WTC11 (cell line): ENCODE data around the gene INS. TPM values are rescaled to one million over a fixed set of nuclear protein-coding genes. Genes with fewer than 3 reads are reported as not detected.

Experiments
- ATAC-seq: fragments of 200-7000 bp; cut with Tn5 transposase; 2 replicates; pipeline ENCODE4 v1.10.0; 2021; ENCODE audit warnings: mild to moderate bottlenecking, moderate library complexity
- CTCF ChIA-PET: fragments of 300-600 bp; sonication (Branson Sonifier 250); formaldehyde crosslinking; loops from one replicate; lab custom pipeline; 2021; ENCODE audit warnings: antibody characterized with exemption; lab: Charles Lee
- POLR2A ChIA-PET: fragments of 350-600 bp; sonication (Branson Sonifier 250); formaldehyde crosslinking; loops from one replicate; lab custom pipeline; 2021; ENCODE audit warnings: antibody characterized with exemption; lab: Charles Lee
- DNase-seq: peaks from one replicate; pipeline ENCODE4 v3.0.0; 2021; ENCODE audit warnings: low spot score
- H3K27ac Mint-ChIP-seq: 2 replicates; pipeline ENCODE4 v1.8.0; 2021; ENCODE audit warnings: mixed read lengths
- H3K27me3 Mint-ChIP-seq: 2 replicates; pipeline ENCODE4 v1.8.0; 2021; ENCODE audit warnings: low read depth, mild to moderate bottlenecking, moderate library complexity, mixed read lengths
- H3K36me3 Mint-ChIP-seq: 2 replicates; pipeline ENCODE4 v1.8.0; 2021; ENCODE audit warnings: mixed read lengths
- H3K4me1 Mint-ChIP-seq: 2 replicates; pipeline ENCODE4 v1.8.0; 2022; ENCODE audit warnings: mixed read lengths
- H3K4me3 Mint-ChIP-seq: 2 replicates; pipeline ENCODE4 v1.8.0; 2021; ENCODE audit warnings: mild to moderate bottlenecking, moderate library complexity, mixed read lengths
- H3K9me3 Mint-ChIP-seq: 2 replicates; pipeline ENCODE4 v1.8.0; 2021; ENCODE audit warnings: mixed read lengths
- ATF3 ChIP-seq: sonication (generic); formaldehyde crosslinking; conservative IDR thresholded peaks from 2 replicates; pipeline ENCODE4 v1.8.1; 2022; ENCODE audit warnings: mild to moderate bottlenecking, missing genetic modification reagents
- CBFB ChIP-seq: sonication (generic); formaldehyde crosslinking; IDR thresholded peaks from 2 replicates; pipeline ENCODE4 v1.8.1; 2022; ENCODE audit warnings: mild to moderate bottlenecking, low read depth, missing genetic modification reagents
- CREB1 ChIP-seq: sonication (generic); formaldehyde crosslinking; IDR thresholded peaks from 2 replicates; pipeline ENCODE4 v1.8.0; 2023; ENCODE audit warnings: mild to moderate bottlenecking, missing genetic modification reagents
- ESRRA ChIP-seq: sonication (generic); formaldehyde crosslinking; IDR thresholded peaks from 2 replicates; pipeline ENCODE4 v1.8.1; 2022; ENCODE audit warnings: mild to moderate bottlenecking, missing genetic modification reagents, borderline replicate concordance
- GRHL2 ChIP-seq: fragments of 250-450 bp; sonication (Bioruptor Pico); IDR thresholded peaks from 2 replicates; pipeline ENCODE4 v1.8.0; 2022; ENCODE audit warnings: mild to moderate bottlenecking, moderate library complexity; ENCODE audit not compliant: insufficient replicate concordance, severe bottlenecking
- GTF2I ChIP-seq: fragments of 250-450 bp; sonication (Bioruptor Pico); conservative IDR thresholded peaks from 2 replicates; pipeline ENCODE4 v1.4.0; 2021; ENCODE audit warnings: mild to moderate bottlenecking
- IRF2 ChIP-seq: sonication (generic); formaldehyde crosslinking; IDR thresholded peaks from 2 replicates; pipeline ENCODE4 v1.8.0; 2022; ENCODE audit warnings: low read depth, missing genetic modification reagents, borderline replicate concordance
- MLX ChIP-seq: sonication (generic); formaldehyde crosslinking; IDR thresholded peaks from 2 replicates; pipeline ENCODE4 v1.8.1; 2023; ENCODE audit warnings: mild to moderate bottlenecking, missing genetic modification reagents, moderate library complexity
- NFE2L1 ChIP-seq: sonication (generic); formaldehyde crosslinking; IDR thresholded peaks from 2 replicates; pipeline ENCODE4 v1.8.1; 2023; ENCODE audit warnings: missing genetic modification reagents
- OVOL2 ChIP-seq: fragments of 250-450 bp; sonication (Bioruptor Pico); IDR thresholded peaks from 2 replicates; pipeline ENCODE4 v1.9.0; 2021; ENCODE audit warnings: mild to moderate bottlenecking, borderline replicate concordance
- SP1 ChIP-seq: sonication (generic); formaldehyde crosslinking; conservative IDR thresholded peaks from 2 replicates; pipeline ENCODE4 v1.8.1; 2022; ENCODE audit warnings: missing genetic modification reagents
- TEAD1 ChIP-seq: sonication (generic); formaldehyde crosslinking; IDR thresholded peaks from 2 replicates; pipeline ENCODE4 v1.8.0; 2022; ENCODE audit warnings: mild to moderate bottlenecking, missing genetic modification reagents
- TEAD4 ChIP-seq: sonication (generic); formaldehyde crosslinking; IDR thresholded peaks from 2 replicates; pipeline ENCODE4 v1.8.0; 2022; ENCODE audit warnings: mild to moderate bottlenecking, missing genetic modification reagents
- ZBTB21 ChIP-seq: sonication (generic); formaldehyde crosslinking; IDR thresholded peaks from 2 replicates; pipeline ENCODE4 v1.8.1; 2023; ENCODE audit warnings: mild to moderate bottlenecking, missing genetic modification reagents, borderline replicate concordance
- ZNF121 ChIP-seq: sonication (generic); formaldehyde crosslinking; IDR thresholded peaks from 2 replicates; pipeline ENCODE4 v1.8.0; 2023; ENCODE audit warnings: missing genetic modification reagents
- total RNA-seq: library from RNA; stranded (reverse); gene quantifications from 3 replicates; pipeline ENCODE4 v1.2.3, GENCODE V29; 2021
- TF ChIP-seq, protein P1 (sequence below): sonication (generic); formaldehyde crosslinking; IDR thresholded peaks from 2 replicates; pipeline ENCODE4 v1.8.0; 2023; ENCODE audit warnings: missing genetic modification reagents
- TF ChIP-seq, protein P2 (sequence below): sonication (generic); formaldehyde crosslinking; IDR thresholded peaks from 2 replicates; pipeline ENCODE4 v1.8.0; 2022; ENCODE audit warnings: mild to moderate bottlenecking, missing genetic modification reagents
- TF ChIP-seq, protein P3 (sequence below): sonication (generic); formaldehyde crosslinking; IDR thresholded peaks from 2 replicates; pipeline ENCODE4 v1.8.1; 2023; ENCODE audit warnings: mild to moderate bottlenecking, missing genetic modification reagents
- TF ChIP-seq, protein P4 (sequence below): sonication (generic); formaldehyde crosslinking; IDR thresholded peaks from 2 replicates; pipeline ENCODE4 v1.8.1; 2023; ENCODE audit warnings: mild to moderate bottlenecking, moderate library complexity, missing genetic modification reagents
- TF ChIP-seq, protein P5 (sequence below): sonication (generic); formaldehyde crosslinking; IDR thresholded peaks from 2 replicates; pipeline ENCODE4 v1.8.1; 2022; ENCODE audit warnings: low read depth, mild to moderate bottlenecking, moderate library complexity, missing genetic modification reagents, borderline replicate concordance
- TF ChIP-seq, protein P6 (sequence below): sonication (generic); formaldehyde crosslinking; IDR thresholded peaks from 2 replicates; pipeline ENCODE4 v1.8.0; 2022; ENCODE audit warnings: mild to moderate bottlenecking, missing genetic modification reagents

Gene INS
- total RNA-seq, 1 experiment from 2014 or later = not detected

- Mint-ChIP-seq H3K4me1 (no peaks in the 10 kb centered on the region), H3K36me3 (no peaks in the 10 kb centered on the region), H3K9me3 (no peaks in the 10 kb centered on the region)
These were observed 31.4 kb upstream of the INS start for GRCh38 chr11:2192435-2192834.

DNA sequence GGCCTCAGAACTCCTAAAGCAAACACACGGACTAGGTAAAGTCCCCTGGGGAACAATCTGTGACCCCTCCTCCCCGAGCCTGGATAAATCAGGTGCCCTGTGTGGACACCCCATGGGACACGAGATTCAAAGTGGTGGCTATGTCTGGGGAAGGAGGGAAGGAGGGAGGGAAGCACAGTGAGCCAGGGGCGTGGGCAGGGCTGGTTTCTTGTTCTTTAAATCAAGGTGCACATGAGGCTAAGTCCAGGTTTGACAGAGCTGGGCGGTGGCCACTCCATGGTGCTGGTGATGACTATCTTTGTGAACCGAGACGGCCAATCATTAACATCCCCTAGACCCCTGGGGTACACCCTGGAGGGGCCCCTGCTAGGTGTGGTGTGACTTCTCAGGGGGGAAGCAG is 30.9 kb upstream of the INS start:
- H3K4me3 Mint-ChIP-seq = no peak overlapping the region
- H3K27ac Mint-ChIP-seq = no peak overlapping the region
- TF ChIP-seq MLX (CRISPR knock-in tag) = no peak
- TF ChIP-seq ZNF121 (CRISPR knock-in tag) = no peak
- TF ChIP-seq OVOL2 = no peak
- no peak for TF ChIP-seq CREB1 (CRISPR knock-in tag)
- TF ChIP-seq ZBTB21 = no peak
- TF ChIP-seq, protein P1, sequence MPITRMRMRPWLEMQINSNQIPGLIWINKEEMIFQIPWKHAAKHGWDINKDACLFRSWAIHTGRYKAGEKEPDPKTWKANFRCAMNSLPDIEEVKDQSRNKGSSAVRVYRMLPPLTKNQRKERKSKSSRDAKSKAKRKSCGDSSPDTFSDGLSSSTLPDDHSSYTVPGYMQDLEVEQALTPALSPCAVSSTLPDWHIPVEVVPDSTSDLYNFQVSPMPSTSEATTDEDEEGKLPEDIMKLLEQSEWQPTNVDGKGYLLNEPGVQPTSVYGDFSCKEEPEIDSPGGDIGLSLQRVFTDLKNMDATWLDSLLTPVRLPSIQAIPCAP = no peak
- TF ChIP-seq TEAD4 (CRISPR knock-in tag) = no peak
- no peak for TF ChIP-seq NFE2L1 (CRISPR knock-in tag)
- TF ChIP-seq TEAD1 (CRISPR knock-in tag) = no peak
- TF ChIP-seq, protein P2, sequence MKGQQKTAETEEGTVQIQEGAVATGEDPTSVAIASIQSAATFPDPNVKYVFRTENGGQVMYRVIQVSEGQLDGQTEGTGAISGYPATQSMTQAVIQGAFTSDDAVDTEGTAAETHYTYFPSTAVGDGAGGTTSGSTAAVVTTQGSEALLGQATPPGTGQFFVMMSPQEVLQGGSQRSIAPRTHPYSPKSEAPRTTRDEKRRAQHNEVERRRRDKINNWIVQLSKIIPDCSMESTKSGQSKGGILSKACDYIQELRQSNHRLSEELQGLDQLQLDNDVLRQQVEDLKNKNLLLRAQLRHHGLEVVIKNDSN (CRISPR knock-in tag) = no peak
- TF ChIP-seq, protein P3, sequence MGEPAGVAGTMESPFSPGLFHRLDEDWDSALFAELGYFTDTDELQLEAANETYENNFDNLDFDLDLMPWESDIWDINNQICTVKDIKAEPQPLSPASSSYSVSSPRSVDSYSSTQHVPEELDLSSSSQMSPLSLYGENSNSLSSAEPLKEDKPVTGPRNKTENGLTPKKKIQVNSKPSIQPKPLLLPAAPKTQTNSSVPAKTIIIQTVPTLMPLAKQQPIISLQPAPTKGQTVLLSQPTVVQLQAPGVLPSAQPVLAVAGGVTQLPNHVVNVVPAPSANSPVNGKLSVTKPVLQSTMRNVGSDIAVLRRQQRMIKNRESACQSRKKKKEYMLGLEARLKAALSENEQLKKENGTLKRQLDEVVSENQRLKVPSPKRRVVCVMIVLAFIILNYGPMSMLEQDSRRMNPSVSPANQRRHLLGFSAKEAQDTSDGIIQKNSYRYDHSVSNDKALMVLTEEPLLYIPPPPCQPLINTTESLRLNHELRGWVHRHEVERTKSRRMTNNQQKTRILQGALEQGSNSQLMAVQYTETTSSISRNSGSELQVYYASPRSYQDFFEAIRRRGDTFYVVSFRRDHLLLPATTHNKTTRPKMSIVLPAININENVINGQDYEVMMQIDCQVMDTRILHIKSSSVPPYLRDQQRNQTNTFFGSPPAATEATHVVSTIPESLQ = no peak
- no peak for TF ChIP-seq CBFB (CRISPR knock-in tag)
- no peak for TF ChIP-seq IRF2 (CRISPR knock-in tag)
- TF ChIP-seq, protein P4, sequence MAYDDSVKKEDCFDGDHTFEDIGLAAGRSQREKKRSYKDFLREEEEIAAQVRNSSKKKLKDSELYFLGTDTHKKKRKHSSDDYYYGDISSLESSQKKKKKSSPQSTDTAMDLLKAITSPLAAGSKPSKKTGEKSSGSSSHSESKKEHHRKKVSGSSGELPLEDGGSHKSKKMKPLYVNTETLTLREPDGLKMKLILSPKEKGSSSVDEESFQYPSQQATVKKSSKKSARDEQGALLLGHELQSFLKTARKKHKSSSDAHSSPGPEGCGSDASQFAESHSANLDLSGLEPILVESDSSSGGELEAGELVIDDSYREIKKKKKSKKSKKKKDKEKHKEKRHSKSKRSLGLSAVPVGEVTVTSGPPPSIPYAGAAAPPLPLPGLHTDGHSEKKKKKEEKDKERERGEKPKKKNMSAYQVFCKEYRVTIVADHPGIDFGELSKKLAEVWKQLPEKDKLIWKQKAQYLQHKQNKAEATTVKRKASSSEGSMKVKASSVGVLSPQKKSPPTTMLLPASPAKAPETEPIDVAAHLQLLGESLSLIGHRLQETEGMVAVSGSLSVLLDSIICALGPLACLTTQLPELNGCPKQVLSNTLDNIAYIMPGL = no peak
- no peak for TF ChIP-seq GRHL2
- TF ChIP-seq, protein P5, sequence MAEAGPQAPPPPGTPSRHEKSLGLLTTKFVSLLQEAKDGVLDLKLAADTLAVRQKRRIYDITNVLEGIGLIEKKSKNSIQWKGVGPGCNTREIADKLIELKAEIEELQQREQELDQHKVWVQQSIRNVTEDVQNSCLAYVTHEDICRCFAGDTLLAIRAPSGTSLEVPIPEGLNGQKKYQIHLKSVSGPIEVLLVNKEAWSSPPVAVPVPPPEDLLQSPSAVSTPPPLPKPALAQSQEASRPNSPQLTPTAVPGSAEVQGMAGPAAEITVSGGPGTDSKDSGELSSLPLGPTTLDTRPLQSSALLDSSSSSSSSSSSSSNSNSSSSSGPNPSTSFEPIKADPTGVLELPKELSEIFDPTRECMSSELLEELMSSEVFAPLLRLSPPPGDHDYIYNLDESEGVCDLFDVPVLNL (CRISPR knock-in tag) = no peak
- no peak for TF ChIP-seq ATF3 (CRISPR knock-in tag)
- TF ChIP-seq, protein P6, sequence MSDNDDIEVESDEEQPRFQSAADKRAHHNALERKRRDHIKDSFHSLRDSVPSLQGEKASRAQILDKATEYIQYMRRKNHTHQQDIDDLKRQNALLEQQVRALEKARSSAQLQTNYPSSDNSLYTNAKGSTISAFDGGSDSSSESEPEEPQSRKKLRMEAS (CRISPR knock-in tag) = no peak
- no peak for TF ChIP-seq SP1 (CRISPR knock-in tag)
- no peaks in the 10 kb centered on the region for H3K36me3 Mint-ChIP-seq
- ATAC-seq (no peak), DNase-seq (no peak)
- ChIA-PET CTCF (interaction anchor here (0.6 kb wide), 1 partner anchor 1547 kb away, joined by 3 read pairs; no protein-coding TSS in a partner anchor), POLR2A (no interaction called here)
- H3K9me3 Mint-ChIP-seq = no peaks in the 10 kb centered on the region
- no peaks in the 10 kb centered on the region for H3K4me1 Mint-ChIP-seq
- peaks cover 9% of the 10 kb centered on the region for H3K27me3 Mint-ChIP-seq

More at GRCh38 chr11:2192435-2192834, 31.4 kb upstream of the INS start:
- Mint-ChIP-seq H3K4me3 (no peak overlapping the region), H3K27ac (no peak overlapping the region), H3K27me3 (peaks cover 13% of the 10 kb centered on the region)
- ChIA-PET CTCF (interaction anchor here (0.6 to 3.3 kb wide), 4 partner anchors 41 to 1546 kb away, joined by 3 to 13 read pairs (median 6); no protein-coding TSS in a partner anchor), POLR2A (no interaction called here)
- DNase-seq (no peak), ATAC-seq (no peak)
- TF ChIP-seq GTF2I (CRISPR knock-in tag) = no peak
- no peak for TF ChIP-seq ESRRA (CRISPR knock-in tag)
